H9 (cell line): ENCODE data around the gene C2CD2. TPM values are rescaled to one million over a fixed set of nuclear protein-coding genes. Genes with fewer than 3 reads are reported as not detected.

Source experiments
- DNase-seq: peaks from one replicate; pipeline ENCODE4 v3.0.0-alpha.2; 2017
- H2AFZ ChIP-seq: one replicate; pipeline ENCODE4 v1.6.1; 2013; ENCODE audit warnings: mild to moderate bottlenecking, low read length, control low read depth, moderate library complexity
- H2AK5ac ChIP-seq: 2 replicates; pipeline ENCODE4 v1.6.1; 2013; ENCODE audit warnings: low read length, control low read depth, mixed read lengths; ENCODE audit not compliant: insufficient read length
- H2BK120ac ChIP-seq: one replicate; pipeline ENCODE4 v1.6.1; 2013; ENCODE audit warnings: low read depth, mild to moderate bottlenecking, low read length, control low read depth, inconsistent platforms; ENCODE audit not compliant: poor library complexity, severe bottlenecking
- H2BK12ac ChIP-seq: 2 replicates; pipeline ENCODE4 v1.6.1; 2013; ENCODE audit warnings: low read length, control low read depth, mixed read lengths, low read depth; ENCODE audit not compliant: insufficient read length
- H2BK15ac ChIP-seq: 2 replicates; pipeline ENCODE4 v1.6.1; 2013; ENCODE audit warnings: low read depth, low read length, control low read depth
- H2BK20ac ChIP-seq: one replicate; pipeline ENCODE4 v1.6.1; 2013; ENCODE audit warnings: low read depth, mild to moderate bottlenecking, low read length, control low read depth, inconsistent platforms; ENCODE audit not compliant: poor library complexity, severe bottlenecking
- H2BK5ac ChIP-seq: 2 replicates; pipeline ENCODE4 v1.6.1; 2013; ENCODE audit warnings: low read length, control low read depth, mixed read lengths; ENCODE audit not compliant: insufficient read length
- H3K14ac ChIP-seq: 2 replicates; pipeline ENCODE4 v1.6.1; 2013; ENCODE audit warnings: low read length, control low read depth; ENCODE audit not compliant: insufficient read depth
- H3K18ac ChIP-seq: 2 replicates; pipeline ENCODE4 v1.6.1; 2013; ENCODE audit warnings: low read depth, mild to moderate bottlenecking, mixed read lengths, low read length, control low read depth; ENCODE audit not compliant: insufficient read length
- H3K23ac ChIP-seq: 2 replicates; pipeline ENCODE4 v1.6.1; 2013; ENCODE audit warnings: low read length, control low read depth, mixed read lengths, low read depth; ENCODE audit not compliant: insufficient read length
- H3K23me2 ChIP-seq: 2 replicates; pipeline ENCODE4 v1.6.1; 2013; ENCODE audit warnings: low read depth, mild to moderate bottlenecking, mixed read lengths, low read length, control low read depth; ENCODE audit not compliant: insufficient read length, poor library complexity, severe bottlenecking
- H3K27ac ChIP-seq: 2 replicates; pipeline ENCODE4 v1.5.1; 2013; ENCODE audit warnings: low read length, control low read depth, mixed read lengths, low read depth; ENCODE audit not compliant: insufficient read length
- H3K27me3 ChIP-seq: 2 replicates; pipeline ENCODE4 v1.6.1; 2013; ENCODE audit warnings: low read length, control low read depth, inconsistent platforms; ENCODE audit not compliant: insufficient read depth
- H3K4ac ChIP-seq: 2 replicates; pipeline ENCODE4 v1.6.1; 2013; ENCODE audit warnings: low read depth, mild to moderate bottlenecking, control low read depth, inconsistent platforms, low read length, moderate library complexity
- H3K4me1 ChIP-seq: 2 replicates; pipeline ENCODE4 v1.6.1; 2013; ENCODE audit warnings: low read length, control low read depth, inconsistent platforms; ENCODE audit not compliant: insufficient read depth
- H3K4me2 ChIP-seq: 2 replicates; pipeline ENCODE4 v1.6.1; 2013; ENCODE audit warnings: low read length, control low read depth, mixed read lengths; ENCODE audit not compliant: insufficient read length, insufficient read depth
- H3K56ac ChIP-seq: 2 replicates; pipeline ENCODE4 v1.6.1; 2013; ENCODE audit warnings: low read depth, mild to moderate bottlenecking, mixed read lengths, low read length, control low read depth; ENCODE audit not compliant: insufficient read length
- H3K79me1 ChIP-seq: 2 replicates; pipeline ENCODE4 v1.6.1; 2013; ENCODE audit warnings: low read depth, mild to moderate bottlenecking, moderate library complexity, low read length, control low read depth, inconsistent platforms; ENCODE audit not compliant: insufficient read depth, poor library complexity, severe bottlenecking
- H3K79me2 ChIP-seq: 2 replicates; pipeline ENCODE4 v1.6.1; 2013; ENCODE audit warnings: low read length, control low read depth, inconsistent platforms; ENCODE audit not compliant: insufficient read depth
- H3K9ac ChIP-seq: 2 replicates; pipeline ENCODE4 v1.6.1; 2013; ENCODE audit warnings: low read length, control low read depth, mixed read lengths; ENCODE audit not compliant: insufficient read length; ENCODE audit errors: extremely low read depth
- H3K9me3 ChIP-seq: one replicate; pipeline ENCODE4 v1.6.1; 2013; ENCODE audit warnings: low read depth, low read length, inconsistent platforms; ENCODE audit not compliant: control insufficient read depth
- H3T11ph ChIP-seq: one replicate; pipeline ENCODE4 v1.6.1; 2013; ENCODE audit warnings: mild to moderate bottlenecking, low read length, control low read depth, inconsistent platforms
- H4K20me1 ChIP-seq: one replicate; pipeline ENCODE4 v1.6.1; 2013; ENCODE audit not compliant: control insufficient read depth, insufficient read length, insufficient read depth
- H4K5ac ChIP-seq: 2 replicates; pipeline ENCODE4 v1.6.1; 2013; ENCODE audit warnings: low read depth, mild to moderate bottlenecking, mixed read lengths, low read length, control low read depth; ENCODE audit not compliant: insufficient read length
- H4K8ac ChIP-seq: replicated peaks from 2 replicates; pipeline ENCODE4 v1.6.1; 2013; ENCODE audit warnings: low read length, control low read depth, mixed read lengths, low read depth; ENCODE audit not compliant: insufficient read length
- H4K91ac ChIP-seq: 2 replicates; pipeline ENCODE4 v1.6.1; 2013; ENCODE audit warnings: low read depth, mild to moderate bottlenecking, moderate library complexity, mixed read lengths, low read length, control low read depth; ENCODE audit not compliant: insufficient read length
- H3K27ac Mint-ChIP-seq, 3 experiments: 2 replicates in 2 of 3; 3 replicates in 1 of 3; pipeline ENCODE4 v1.8.0; 2020 to 2021; ENCODE audit warnings: mixed read lengths in 3 of 3, mild to moderate bottlenecking in 1 of 3, moderate library complexity in 1 of 3
- H3K27me3 Mint-ChIP-seq: 2 replicates; pipeline ENCODE4 v1.8.0; 2021; ENCODE audit warnings: low read depth, mild to moderate bottlenecking, moderate library complexity, mixed read lengths
- H3K36me3 Mint-ChIP-seq, 3 experiments: 2 replicates in 2 of 3; 3 replicates in 1 of 3; pipeline ENCODE4 v1.8.0; 2020 to 2021; ENCODE audit warnings: low read depth in 3 of 3, mixed read lengths in 3 of 3; ENCODE audit not compliant: insufficient read depth in 1 of 3
- H3K4me1 Mint-ChIP-seq, 2 experiments: 2 replicates each; pipeline ENCODE4 v1.8.0; 2020; ENCODE audit warnings: mixed read lengths in 2 of 2
- H3K4me3 Mint-ChIP-seq, 2 experiments: 2 replicates in 1 of 2; 3 replicates in 1 of 2; pipeline ENCODE4 v1.8.0; 2020 to 2021; ENCODE audit warnings: mild to moderate bottlenecking in 2 of 2, mixed read lengths in 2 of 2, moderate library complexity in 1 of 2
- H3K9me3 Mint-ChIP-seq, 2 experiments: 2 replicates in 1 of 2; 3 replicates in 1 of 2; pipeline ENCODE4 v1.8.0; 2020; ENCODE audit warnings: mild to moderate bottlenecking in 2 of 2, mixed read lengths in 2 of 2, moderate library complexity in 1 of 2
- WGBS: extraction: QIAGEN DNeasy Blood & Tissue Kit; methylation state at CpG from one replicate; pipeline ENCODE4 v1.1.7; 2013; ENCODE audit warnings: missing lambda C conversion rate, low lambda C conversion rate, mixed read lengths; ENCODE audit not compliant: insufficient read length; ENCODE audit errors: extremely low coverage; 5-methylcytosine and 5-hydroxymethylcytosine counted together
- total RNA-seq: library from RNA; stranded (reverse); gene quantifications from 2 replicates; pipeline ENCODE4 v1.2.1, GENCODE V29; 2021
- TF ChIP-seq, protein P1 (sequence below): fragments of 200-600 bp; sonication (generic); conservative IDR thresholded peaks from 3 replicates; pipeline ENCODE4 v1.8.0; 2021; ENCODE audit warnings: antibody characterized with exemption, mild to moderate bottlenecking

The C2CD2 gene
- total RNA-seq, 1 experiment from 2014 or later: 14.6 TPM

DNA sequence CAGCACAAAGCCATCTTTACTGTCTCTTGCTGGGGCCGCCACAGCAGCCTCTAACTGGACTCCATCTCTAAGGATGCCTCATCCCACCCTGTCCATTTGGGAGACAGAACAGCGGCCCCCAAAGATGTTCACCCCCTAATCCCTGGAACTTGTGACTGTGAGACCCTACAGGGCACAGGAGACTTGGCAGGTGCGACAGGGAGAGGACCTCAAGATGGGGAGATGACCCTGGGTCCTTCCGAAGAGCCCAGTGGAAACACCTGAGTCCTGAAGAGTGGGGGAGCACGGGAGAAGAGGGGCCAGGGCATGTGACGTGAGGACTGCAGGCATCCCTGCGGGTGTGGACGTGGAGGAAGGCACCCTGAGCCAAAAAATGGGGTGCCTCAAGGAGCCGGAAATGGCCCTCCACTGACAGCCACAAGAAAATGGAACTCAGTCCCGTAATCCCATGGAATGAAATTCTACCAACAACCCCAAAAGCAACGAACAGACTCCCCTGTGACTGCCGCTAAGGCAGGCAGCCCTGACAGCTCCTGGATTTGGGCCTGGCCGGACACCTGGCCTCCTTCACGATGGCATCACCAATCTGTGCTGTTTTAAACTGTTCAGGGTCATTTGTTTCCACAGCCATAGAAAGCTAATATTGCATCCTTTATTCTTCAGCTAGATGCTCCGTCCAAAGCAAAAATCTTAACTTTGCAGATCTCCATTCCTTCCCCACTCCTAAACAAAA is 34.0 kb downstream of the C2CD2 start:
- no peak overlapping the region for H2AFZ ChIP-seq
- H3T11ph ChIP-seq: no peak overlapping the region
- H3K4me2 ChIP-seq: no peak overlapping the region
- no peak overlapping the region for H3K4me3 Mint-ChIP-seq
- no peaks in the 10 kb centered on the region for H4K20me1 ChIP-seq
- H3K14ac ChIP-seq: no peak overlapping the region
- no peak overlapping the region for H2BK20ac ChIP-seq
- H2BK120ac ChIP-seq: no peak overlapping the region
- no peak overlapping the region for H2AK5ac ChIP-seq
- no peaks in the 10 kb centered on the region; a peak in 1 of 5 replicates for H3K9me3 Mint-ChIP-seq
- H3K27me3 Mint-ChIP-seq: no peaks in the 10 kb centered on the region
- H3K27ac Mint-ChIP-seq: no peak overlapping the region; a peak in 1 of 7 replicates
- no peak for DNase-seq
- peaks cover 0 to 11% of the 10 kb centered on the region in 2 experiments; a peak in 2 of 4 replicates for H3K4me1 Mint-ChIP-seq
- no peak overlapping the region for H4K5ac ChIP-seq
- H3K23ac ChIP-seq: no peak overlapping the region
- no peak overlapping the region for H4K8ac ChIP-seq
- H3K27ac ChIP-seq: no peak overlapping the region
- H2BK12ac ChIP-seq: no peak overlapping the region
- H4K91ac ChIP-seq: no peak overlapping the region
- no peaks in the 10 kb centered on the region for H3K23me2 ChIP-seq
- H3K4ac ChIP-seq: no peak overlapping the region
- no peak overlapping the region for H2BK5ac ChIP-seq
- WGBS: no CpG with 5 or more reads among the region's 15 CpGs
- H3K4me1 ChIP-seq: no peaks in the 10 kb centered on the region
- H3K9me3 ChIP-seq: no peaks in the 10 kb centered on the region
- H3K79me1 ChIP-seq: no peaks in the 10 kb centered on the region
- TF ChIP-seq, protein P1, sequence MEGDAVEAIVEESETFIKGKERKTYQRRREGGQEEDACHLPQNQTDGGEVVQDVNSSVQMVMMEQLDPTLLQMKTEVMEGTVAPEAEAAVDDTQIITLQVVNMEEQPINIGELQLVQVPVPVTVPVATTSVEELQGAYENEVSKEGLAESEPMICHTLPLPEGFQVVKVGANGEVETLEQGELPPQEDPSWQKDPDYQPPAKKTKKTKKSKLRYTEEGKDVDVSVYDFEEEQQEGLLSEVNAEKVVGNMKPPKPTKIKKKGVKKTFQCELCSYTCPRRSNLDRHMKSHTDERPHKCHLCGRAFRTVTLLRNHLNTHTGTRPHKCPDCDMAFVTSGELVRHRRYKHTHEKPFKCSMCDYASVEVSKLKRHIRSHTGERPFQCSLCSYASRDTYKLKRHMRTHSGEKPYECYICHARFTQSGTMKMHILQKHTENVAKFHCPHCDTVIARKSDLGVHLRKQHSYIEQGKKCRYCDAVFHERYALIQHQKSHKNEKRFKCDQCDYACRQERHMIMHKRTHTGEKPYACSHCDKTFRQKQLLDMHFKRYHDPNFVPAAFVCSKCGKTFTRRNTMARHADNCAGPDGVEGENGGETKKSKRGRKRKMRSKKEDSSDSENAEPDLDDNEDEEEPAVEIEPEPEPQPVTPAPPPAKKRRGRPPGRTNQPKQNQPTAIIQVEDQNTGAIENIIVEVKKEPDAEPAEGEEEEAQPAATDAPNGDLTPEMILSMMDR: no peak
- H3K79me2 ChIP-seq: no peaks in the 10 kb centered on the region
- H3K9ac ChIP-seq: no peak overlapping the region
- H3K36me3 Mint-ChIP-seq: peaks cover 6 to 20% (median 15%) of the 10 kb centered on the region in 3 experiments; a peak in 5 of 7 replicates
- H3K27me3 ChIP-seq: no peaks in the 10 kb centered on the region
- H2BK15ac ChIP-seq: no peak overlapping the region
- H3K18ac ChIP-seq: no peak overlapping the region
- H3K56ac ChIP-seq: no peak overlapping the region
